Measurements from ENCODE around the gene TOX3. TPM values are rescaled to one million over a fixed set of nuclear protein-coding genes. Genes with fewer than 3 reads are reported as not detected.

The TOX3 gene
- total RNA-seq, 3 donors from 2014 or later (not counting 1 experiment from before 2014, with no cell fraction given) = not detected

GRCh38 chr16:52572656-52573055 lies 25.7 kb upstream of the TOX3 start:
- Histone ChIP-seq H3K4me3 (ENCODE audit: low read length) (no peak overlapping the region), H3K9me3 (ENCODE audit: control insufficient read depth, insufficient read depth, low read length) (no peaks in the 10 kb centered on the region), H3K36me3 (ENCODE audit: control insufficient read depth, insufficient read depth, low read length) (no peaks in the 10 kb centered on the region), H3K4me1 (ENCODE audit: control insufficient read depth, insufficient read depth, low read length) (no peaks in the 10 kb centered on the region), H3K27ac (ENCODE audit: low read length) (no peak overlapping the region), H3K27me3 (ENCODE audit: control insufficient read depth, insufficient read depth, low read length) (no peaks in the 10 kb centered on the region)
- 96% methylated on average over 1 of the region's 1 CpG for WGBS (ENCODE audit: insufficient coverage)
- H3K4me1 Mint-ChIP-seq = no peaks in the 10 kb centered on the region
- H3K4me3 Mint-ChIP-seq = no peak overlapping the region
- H3K9me3 Mint-ChIP-seq = peaks cover 2 to 8% of the 10 kb centered on the region in 2 donors
- no peak for ATAC-seq
- no peak for DNase-seq
- H3K36me3 Mint-ChIP-seq = no peaks in the 10 kb centered on the region
- H3K27me3 Mint-ChIP-seq (ENCODE audit: low read depth in 2 of 2) = no peaks in the 10 kb centered on the region
- TF ChIP-seq, protein P1, sequence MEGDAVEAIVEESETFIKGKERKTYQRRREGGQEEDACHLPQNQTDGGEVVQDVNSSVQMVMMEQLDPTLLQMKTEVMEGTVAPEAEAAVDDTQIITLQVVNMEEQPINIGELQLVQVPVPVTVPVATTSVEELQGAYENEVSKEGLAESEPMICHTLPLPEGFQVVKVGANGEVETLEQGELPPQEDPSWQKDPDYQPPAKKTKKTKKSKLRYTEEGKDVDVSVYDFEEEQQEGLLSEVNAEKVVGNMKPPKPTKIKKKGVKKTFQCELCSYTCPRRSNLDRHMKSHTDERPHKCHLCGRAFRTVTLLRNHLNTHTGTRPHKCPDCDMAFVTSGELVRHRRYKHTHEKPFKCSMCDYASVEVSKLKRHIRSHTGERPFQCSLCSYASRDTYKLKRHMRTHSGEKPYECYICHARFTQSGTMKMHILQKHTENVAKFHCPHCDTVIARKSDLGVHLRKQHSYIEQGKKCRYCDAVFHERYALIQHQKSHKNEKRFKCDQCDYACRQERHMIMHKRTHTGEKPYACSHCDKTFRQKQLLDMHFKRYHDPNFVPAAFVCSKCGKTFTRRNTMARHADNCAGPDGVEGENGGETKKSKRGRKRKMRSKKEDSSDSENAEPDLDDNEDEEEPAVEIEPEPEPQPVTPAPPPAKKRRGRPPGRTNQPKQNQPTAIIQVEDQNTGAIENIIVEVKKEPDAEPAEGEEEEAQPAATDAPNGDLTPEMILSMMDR (IDR thresholded peaks at IDR 0.05) = no peak
- no peak overlapping the region for H3K27ac Mint-ChIP-seq
- intact Hi-C loops (cut with micrococcal nuclease) = no loop called here

- WGBS (ENCODE audit: insufficient coverage) = 71% methylated on average over 2 of the region's 4 CpGs
- H3K36me3 Mint-ChIP-seq = no peaks in the 10 kb centered on the region
- intact Hi-C loops (cut with micrococcal nuclease) = no loop called here
- H3K27me3 Mint-ChIP-seq (ENCODE audit: low read depth in 2 of 2) = no peaks in the 10 kb centered on the region
- H3K27ac Mint-ChIP-seq = no peak overlapping the region
- H3K4me3 Mint-ChIP-seq = no peak overlapping the region
- peaks cover 4 to 11% of the 10 kb centered on the region in 2 donors for H3K9me3 Mint-ChIP-seq
- H3K27ac ChIP-seq (ENCODE audit: low read length) = no peak overlapping the region
- no peaks in the 10 kb centered on the region for H3K9me3 ChIP-seq (ENCODE audit: control insufficient read depth, insufficient read depth, low read length)
- DNase-seq (no peak), ATAC-seq (no peak)
- no peaks in the 10 kb centered on the region for H3K4me1 Mint-ChIP-seq
- H3K4me3 ChIP-seq (ENCODE audit: low read length) = no peak overlapping the region
- no peaks in the 10 kb centered on the region for H3K27me3 ChIP-seq (ENCODE audit: control insufficient read depth, insufficient read depth, low read length)
- H3K4me1 ChIP-seq (ENCODE audit: control insufficient read depth, insufficient read depth, low read length) = no peaks in the 10 kb centered on the region
- TF ChIP-seq, protein P1 (IDR thresholded peaks at IDR 0.05) = no peak
- no peaks in the 10 kb centered on the region for H3K36me3 ChIP-seq (ENCODE audit: control insufficient read depth, insufficient read depth, low read length)
These were observed 23.6 kb upstream of the TOX3 start for GRCh38 chr16:52570495-52571091.

DNA sequence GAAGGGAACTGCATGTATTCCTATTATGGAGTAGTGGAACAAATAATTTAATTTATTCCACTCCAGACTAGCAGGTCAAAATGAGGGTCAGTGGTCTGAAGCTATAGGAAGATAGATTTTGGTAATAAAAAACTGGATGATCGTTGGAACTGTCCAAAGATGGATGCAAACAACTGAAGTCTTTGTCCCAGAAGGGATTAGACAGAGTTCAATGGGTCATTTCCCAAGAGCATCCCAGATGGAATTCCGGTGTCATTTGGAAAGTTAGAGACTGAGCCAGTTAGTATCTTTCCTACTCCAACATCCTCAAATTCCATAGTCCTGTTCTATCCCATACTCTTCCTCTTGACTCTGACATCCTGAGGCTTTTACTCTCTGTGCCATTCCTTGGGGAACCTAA lies 22.8 kb upstream of the TOX3 start:
- WGBS (ENCODE audit: insufficient coverage) = 81% methylated on average over 2 of the region's 2 CpGs
- ATAC-seq (no peak), DNase-seq (no peak)
- H3K4me1 Mint-ChIP-seq = no peaks in the 10 kb centered on the region
- Histone ChIP-seq H3K27ac (ENCODE audit: low read length) (no peak overlapping the region), H3K4me1 (ENCODE audit: control insufficient read depth, insufficient read depth, low read length) (no peaks in the 10 kb centered on the region), H3K27me3 (ENCODE audit: control insufficient read depth, insufficient read depth, low read length) (no peaks in the 10 kb centered on the region), H3K4me3 (ENCODE audit: low read length) (no peak overlapping the region), H3K36me3 (ENCODE audit: control insufficient read depth, insufficient read depth, low read length) (no peaks in the 10 kb centered on the region), H3K9me3 (ENCODE audit: control insufficient read depth, insufficient read depth, low read length) (no peaks in the 10 kb centered on the region)
- H3K9me3 Mint-ChIP-seq = peaks cover 4 to 11% of the 10 kb centered on the region in 2 donors
- TF ChIP-seq, protein P1 (IDR thresholded peaks at IDR 0.05) = no peak
- no peak overlapping the region for H3K4me3 Mint-ChIP-seq
- intact Hi-C loops (cut with micrococcal nuclease) = no loop called here
- H3K27me3 Mint-ChIP-seq (ENCODE audit: low read depth in 2 of 2) = no peaks in the 10 kb centered on the region
- no peak overlapping the region for H3K27ac Mint-ChIP-seq
- no peaks in the 10 kb centered on the region for H3K36me3 Mint-ChIP-seq

All from natural killer cell (primary cell).